SK-N-SH treated with all-trans-retinoic acid at 6 μM for 48 hours (cell line): ENCODE measurements around the gene RSPRY1.

Experiments used
- ARNTL ChIP-seq: fragments of 450-650 bp; formaldehyde crosslinking; IDR thresholded peaks from 2 replicates; pipeline ENCODE4 v1.5.0; 2020; ENCODE audit warnings: low read depth, mild to moderate bottlenecking, moderate library complexity, borderline replicate concordance
- BACH2 ChIP-seq: fragments of 250-450 bp; sonication (Bioruptor Pico); IDR thresholded peaks from 2 replicates; pipeline ENCODE4 v1.9.0; 2021; ENCODE audit warnings: mild to moderate bottlenecking, borderline replicate concordance
- OSR1 ChIP-seq: fragments of 250-450 bp; sonication (Bioruptor Pico); IDR thresholded peaks from 2 replicates; pipeline ENCODE4 v1.8.0; 2022; ENCODE audit warnings: moderate library complexity, mild to moderate bottlenecking, inconsistent platforms
- TCF4 ChIP-seq: fragments of 250-450 bp; sonication (Bioruptor Pico); IDR thresholded peaks from 2 replicates; pipeline ENCODE4 v1.8.0; 2021; ENCODE audit warnings: mild to moderate bottlenecking, moderate library complexity, borderline replicate concordance
- TOX ChIP-seq: fragments of 250-450 bp; sonication (Bioruptor Pico); IDR thresholded peaks from 2 replicates; pipeline ENCODE4 v1.8.0; 2021; ENCODE audit warnings: mild to moderate bottlenecking, moderate library complexity, borderline replicate concordance
- ZFP30 ChIP-seq: fragments of 450-650 bp; formaldehyde crosslinking; IDR thresholded peaks from 2 replicates; pipeline ENCODE4 v1.5.0; 2022; ENCODE audit warnings: mild to moderate bottlenecking, moderate library complexity
- ZNF565 ChIP-seq: fragments of 450-650 bp; formaldehyde crosslinking; conservative IDR thresholded peaks from 2 replicates; pipeline ENCODE4 v1.5.0; 2020; ENCODE audit warnings: low read depth, mild to moderate bottlenecking, moderate library complexity
- TF ChIP-seq, protein P1 (sequence below): fragments of 250-450 bp; sonication (Bioruptor Pico); IDR thresholded peaks from 2 replicates; pipeline ENCODE4 v1.5.1; 2021; ENCODE audit warnings: mild to moderate bottlenecking, moderate library complexity
- TF ChIP-seq, protein P2 (sequence below): fragments of 250-450 bp; sonication (Bioruptor Pico); IDR thresholded peaks from 2 replicates; pipeline ENCODE4 v1.8.0; 2020; ENCODE audit warnings: mild to moderate bottlenecking, moderate library complexity, borderline replicate concordance

DNA sequence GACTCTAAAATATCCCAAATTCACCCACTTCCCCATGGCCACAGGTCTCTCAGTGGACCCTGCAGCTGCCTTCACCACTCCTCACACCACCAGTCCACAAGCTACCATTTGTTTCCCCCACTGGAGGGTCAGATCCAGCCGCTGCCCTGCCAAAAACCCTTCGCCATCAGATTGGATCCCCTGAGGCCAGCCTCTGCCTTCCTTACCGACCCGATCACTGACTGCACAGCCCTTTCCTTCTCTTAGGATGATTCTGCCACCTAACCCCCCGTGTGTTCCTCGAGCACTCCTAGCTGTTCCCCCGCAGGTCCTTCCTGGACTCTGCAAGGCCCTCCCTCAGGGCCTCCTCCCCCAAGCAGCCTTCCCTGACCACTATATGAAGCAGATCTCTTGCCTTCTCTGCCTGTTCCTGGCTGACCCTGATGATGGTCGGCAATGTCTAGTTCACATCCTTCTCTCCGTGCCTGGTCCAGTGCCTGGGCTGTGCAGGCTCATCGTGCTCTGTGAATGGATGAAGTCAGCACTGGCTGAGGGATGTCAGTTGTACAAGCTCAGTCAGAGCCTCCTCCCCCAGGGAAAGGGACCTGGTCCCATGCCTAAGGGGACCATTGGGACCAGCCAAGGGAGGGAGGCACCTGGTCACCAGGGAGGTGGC lies 47.7 kb upstream of the RSPRY1 start:
- no peak for TF ChIP-seq TOX (CRISPR knock-in tag)
- TF ChIP-seq ZNF565 (CRISPR knock-in tag), result no peak
- TF ChIP-seq TCF4 (CRISPR knock-in tag), result no peak
- no peak for TF ChIP-seq ARNTL (CRISPR knock-in tag)
- TF ChIP-seq OSR1 (CRISPR knock-in tag), result no peak
- no peak for TF ChIP-seq ZFP30 (CRISPR knock-in tag)
- TF ChIP-seq, protein P1, sequence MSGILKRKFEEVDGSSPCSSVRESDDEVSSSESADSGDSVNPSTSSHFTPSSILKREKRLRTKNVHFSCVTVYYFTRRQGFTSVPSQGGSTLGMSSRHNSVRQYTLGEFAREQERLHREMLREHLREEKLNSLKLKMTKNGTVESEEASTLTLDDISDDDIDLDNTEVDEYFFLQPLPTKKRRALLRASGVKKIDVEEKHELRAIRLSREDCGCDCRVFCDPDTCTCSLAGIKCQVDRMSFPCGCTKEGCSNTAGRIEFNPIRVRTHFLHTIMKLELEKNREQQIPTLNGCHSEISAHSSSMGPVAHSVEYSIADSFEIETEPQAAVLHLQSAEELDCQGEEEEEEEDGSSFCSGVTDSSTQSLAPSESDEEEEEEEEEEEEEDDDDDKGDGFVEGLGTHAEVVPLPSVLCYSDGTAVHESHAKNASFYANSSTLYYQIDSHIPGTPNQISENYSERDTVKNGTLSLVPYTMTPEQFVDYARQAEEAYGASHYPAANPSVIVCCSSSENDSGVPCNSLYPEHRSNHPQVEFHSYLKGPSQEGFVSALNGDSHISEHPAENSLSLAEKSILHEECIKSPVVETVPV (CRISPR knock-in tag), result no peak
- TF ChIP-seq, protein P2, sequence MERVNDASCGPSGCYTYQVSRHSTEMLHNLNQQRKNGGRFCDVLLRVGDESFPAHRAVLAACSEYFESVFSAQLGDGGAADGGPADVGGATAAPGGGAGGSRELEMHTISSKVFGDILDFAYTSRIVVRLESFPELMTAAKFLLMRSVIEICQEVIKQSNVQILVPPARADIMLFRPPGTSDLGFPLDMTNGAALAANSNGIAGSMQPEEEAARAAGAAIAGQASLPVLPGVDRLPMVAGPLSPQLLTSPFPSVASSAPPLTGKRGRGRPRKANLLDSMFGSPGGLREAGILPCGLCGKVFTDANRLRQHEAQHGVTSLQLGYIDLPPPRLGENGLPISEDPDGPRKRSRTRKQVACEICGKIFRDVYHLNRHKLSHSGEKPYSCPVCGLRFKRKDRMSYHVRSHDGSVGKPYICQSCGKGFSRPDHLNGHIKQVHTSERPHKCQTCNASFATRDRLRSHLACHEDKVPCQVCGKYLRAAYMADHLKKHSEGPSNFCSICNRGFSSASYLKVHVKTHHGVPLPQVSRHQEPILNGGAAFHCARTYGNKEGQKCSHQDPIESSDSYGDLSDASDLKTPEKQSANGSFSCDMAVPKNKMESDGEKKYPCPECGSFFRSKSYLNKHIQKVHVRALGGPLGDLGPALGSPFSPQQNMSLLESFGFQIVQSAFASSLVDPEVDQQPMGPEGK (CRISPR knock-in tag), result no peak
- no peak for TF ChIP-seq BACH2 (CRISPR knock-in tag)
